Cardiac fibroblast (primary cell): Measurements from ENCODE around the gene BCR.

Experiments
- DNase-seq, 2 donors: peaks; one replicate each; pipeline versions ENCODE4 v3.0.0 to v3.0.0-alpha.2; 2010; ENCODE audit warnings: low read depth in 2 of 2
- H3K4me3 ChIP-seq, 2 donors: replicated peaks in 1 of 2; 1 replicate in 1 of 2; 2 replicates in 1 of 2; pipeline ENCODE4 v1.5.1; 2011; ENCODE audit warnings: low read depth in 2 of 2, low read length in 2 of 2, mild to moderate bottlenecking in 2 of 2, moderate library complexity in 1 of 2
- TF ChIP-seq, protein P1 (sequence below): IDR thresholded peaks from one replicate; pipeline ENCODE4 v1.5.1; 2011; ENCODE audit warnings: low read depth, mild to moderate bottlenecking, low read length, inconsistent platforms

Gene BCR

DNA sequence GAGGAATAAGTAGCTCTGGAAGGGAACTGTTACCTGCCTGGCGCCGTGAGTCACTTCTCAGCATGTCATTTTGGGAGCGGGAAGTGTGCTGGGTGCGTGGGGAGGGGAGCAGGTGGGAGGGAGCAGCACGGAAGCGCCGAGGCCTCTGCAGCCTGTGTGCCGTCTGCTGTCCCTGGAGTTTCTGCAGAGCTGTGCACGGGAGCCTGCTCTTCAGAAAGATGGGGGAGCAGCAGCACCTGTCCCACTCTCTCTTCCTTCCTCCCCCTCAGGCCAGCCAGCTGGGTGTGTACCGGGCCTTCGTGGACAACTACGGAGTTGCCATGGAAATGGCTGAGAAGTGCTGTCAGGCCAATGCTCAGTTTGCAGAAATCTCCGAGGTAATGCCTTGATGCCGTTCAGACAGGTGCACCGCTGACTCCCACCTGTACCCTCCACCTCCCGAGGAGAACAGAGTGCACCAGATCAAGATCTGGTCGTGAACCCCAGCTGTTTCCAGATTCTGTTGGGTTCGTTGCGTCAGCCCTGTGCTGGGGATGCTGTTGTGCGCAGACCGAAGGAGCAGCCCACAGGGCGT, 87.9 kb downstream of the BCR start:
- no peak for DNase-seq
- TF ChIP-seq, protein P1, sequence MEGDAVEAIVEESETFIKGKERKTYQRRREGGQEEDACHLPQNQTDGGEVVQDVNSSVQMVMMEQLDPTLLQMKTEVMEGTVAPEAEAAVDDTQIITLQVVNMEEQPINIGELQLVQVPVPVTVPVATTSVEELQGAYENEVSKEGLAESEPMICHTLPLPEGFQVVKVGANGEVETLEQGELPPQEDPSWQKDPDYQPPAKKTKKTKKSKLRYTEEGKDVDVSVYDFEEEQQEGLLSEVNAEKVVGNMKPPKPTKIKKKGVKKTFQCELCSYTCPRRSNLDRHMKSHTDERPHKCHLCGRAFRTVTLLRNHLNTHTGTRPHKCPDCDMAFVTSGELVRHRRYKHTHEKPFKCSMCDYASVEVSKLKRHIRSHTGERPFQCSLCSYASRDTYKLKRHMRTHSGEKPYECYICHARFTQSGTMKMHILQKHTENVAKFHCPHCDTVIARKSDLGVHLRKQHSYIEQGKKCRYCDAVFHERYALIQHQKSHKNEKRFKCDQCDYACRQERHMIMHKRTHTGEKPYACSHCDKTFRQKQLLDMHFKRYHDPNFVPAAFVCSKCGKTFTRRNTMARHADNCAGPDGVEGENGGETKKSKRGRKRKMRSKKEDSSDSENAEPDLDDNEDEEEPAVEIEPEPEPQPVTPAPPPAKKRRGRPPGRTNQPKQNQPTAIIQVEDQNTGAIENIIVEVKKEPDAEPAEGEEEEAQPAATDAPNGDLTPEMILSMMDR: no peak
- H3K4me3 ChIP-seq: no peak overlapping the region

DNA sequence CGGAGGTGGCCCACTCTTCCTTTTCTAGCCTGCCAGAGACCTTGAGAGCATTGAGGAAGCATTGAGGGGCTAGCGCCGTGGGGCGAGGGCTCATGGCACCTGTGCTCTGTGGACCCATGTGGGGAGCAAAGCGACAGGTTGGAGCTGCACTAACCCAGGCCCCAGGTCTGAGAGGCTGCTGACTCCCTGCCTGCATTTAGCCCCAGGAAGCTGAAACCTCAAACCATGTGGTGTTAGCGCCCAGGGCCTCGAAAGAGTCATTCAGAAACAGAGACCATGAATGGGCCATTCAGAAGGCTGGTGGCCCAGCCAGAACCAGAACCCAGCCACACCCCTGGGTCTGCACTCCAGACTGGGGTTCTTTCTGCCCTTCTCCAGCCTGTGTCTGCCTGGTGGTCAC, 88.6 kb downstream of the BCR start:
- TF ChIP-seq, protein P1: no peak
- no peak overlapping the region for H3K4me3 ChIP-seq
- DNase-seq: no peak

DNA sequence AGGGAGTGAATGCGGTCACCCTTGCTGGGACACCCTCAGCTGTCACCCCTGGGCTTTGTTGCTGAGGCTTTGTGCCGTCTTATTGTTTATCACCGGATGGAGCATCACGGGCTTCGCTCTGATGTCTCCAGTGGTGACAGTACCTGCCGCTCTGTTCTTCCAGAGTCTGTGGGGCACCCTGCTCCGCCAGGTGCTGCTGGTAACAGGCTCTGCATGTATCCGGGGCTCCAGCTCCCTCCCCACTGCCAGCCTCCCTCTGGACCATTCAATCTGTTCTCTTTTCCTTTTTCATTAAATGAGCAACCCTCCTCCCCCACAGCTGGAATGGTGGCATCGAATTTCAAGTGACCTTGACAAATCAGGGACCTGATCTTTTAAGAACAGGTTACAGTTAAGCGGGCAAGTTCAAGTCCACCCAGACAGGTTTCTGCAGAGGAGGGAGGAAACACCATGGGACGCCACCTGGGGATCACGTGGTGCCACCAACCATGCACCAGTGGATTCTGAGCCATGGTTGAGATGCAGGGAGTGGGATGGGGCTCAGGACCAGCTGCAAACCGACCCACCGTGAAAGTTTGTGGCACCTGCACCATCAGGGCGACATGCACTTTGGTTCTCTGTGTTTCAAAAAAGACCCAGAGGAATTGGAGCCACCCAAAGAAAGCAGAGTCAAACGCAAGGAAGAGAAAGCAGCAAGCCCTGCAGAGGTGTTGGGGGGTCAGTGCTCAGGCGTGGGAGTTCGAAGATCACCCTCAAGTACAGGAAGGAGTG, 89.3 kb downstream of the BCR start:
- H3K4me3 ChIP-seq: no peak overlapping the region
- TF ChIP-seq, protein P1: no peak
- no peak for DNase-seq

DNA sequence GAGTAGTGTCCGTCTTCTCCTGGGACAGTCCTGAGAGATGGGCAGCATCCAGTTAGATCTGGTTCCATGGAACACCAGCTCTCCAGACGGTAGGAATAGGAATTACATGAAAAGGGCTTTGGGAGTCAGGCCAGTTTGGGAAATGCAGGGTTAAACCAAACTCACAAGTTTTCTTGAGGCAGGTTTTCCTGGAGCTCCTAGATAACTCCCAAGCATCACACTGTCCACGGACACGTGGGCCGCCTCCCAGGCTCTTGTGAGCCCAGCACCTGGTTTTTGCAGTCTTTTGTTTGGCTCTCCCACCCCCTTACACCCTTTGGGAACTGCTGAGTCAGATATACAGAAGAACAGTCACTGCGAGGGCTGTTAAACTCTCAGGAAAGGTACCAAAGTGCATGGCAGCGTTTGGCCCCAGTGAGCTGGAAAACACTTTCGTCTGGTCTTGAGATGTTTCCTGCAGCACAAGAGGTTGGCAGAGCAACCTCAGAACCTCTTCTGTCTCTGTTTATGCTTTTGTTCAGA, 90.0 kb downstream of the BCR start:
- H3K4me3 ChIP-seq: no peak overlapping the region
- no peak for DNase-seq
- TF ChIP-seq, protein P1: no peak

DNA sequence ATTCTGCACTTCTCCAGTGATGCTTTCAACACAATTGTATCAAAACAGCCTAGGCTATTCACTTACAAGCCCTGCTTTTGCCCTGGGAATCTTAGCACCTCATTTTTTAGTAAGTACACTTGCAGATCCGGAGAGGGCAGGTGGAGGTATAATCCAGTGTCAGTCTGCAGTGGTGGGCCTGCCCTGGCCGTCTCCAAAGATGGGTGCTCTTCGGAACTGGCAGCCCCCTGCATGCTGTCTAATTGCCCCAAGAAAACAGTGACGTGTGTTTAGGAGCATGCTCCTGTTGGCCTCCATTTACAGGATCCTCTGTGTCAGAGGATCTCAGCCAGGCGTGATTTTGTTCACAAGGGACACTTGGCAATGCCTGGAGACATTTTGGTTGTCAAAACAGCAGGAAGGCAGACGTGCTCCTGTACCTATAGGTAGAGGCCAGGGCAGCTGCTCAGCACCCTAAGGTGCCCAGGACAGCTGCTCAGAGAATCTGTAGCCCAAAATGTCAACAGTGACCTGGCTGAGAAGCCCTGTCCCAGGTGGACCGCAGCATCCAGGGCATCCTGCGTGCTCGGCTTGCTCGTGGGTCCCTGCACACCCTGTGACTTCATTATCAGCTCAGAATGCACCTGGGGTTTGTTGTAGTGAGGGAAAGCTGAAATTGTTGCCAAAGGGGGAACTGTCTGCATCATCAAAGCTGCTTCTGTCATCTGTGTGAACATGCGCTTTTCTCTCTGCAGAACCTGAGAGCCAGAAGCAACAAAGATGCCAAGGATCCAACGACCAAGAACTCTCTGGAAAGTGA, 90.7 kb downstream of the BCR start:
- DNase-seq: no peak
- no peak overlapping the region for H3K4me3 ChIP-seq
- TF ChIP-seq, protein P1: no peak

DNA sequence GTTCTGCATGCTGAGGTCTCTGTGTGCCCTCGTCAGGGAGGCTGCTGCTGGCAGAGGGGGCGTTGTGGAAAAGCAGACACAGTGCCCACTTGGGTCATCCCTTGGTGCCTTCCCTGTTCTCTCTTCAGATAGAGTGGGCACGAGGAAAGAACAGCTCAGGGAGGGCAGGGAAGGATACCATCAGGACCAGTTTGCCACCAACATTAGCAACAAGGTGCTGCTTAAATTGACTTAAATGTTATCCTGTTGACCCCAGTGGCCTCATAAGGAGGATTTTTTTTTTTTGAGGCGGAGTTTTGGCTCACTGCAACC, 91.2 kb downstream of the BCR start:
- TF ChIP-seq, protein P1: no peak

More for the DNA sequence above, 91.2 kb downstream of the BCR start:
- no peak overlapping the region for H3K4me3 ChIP-seq
- DNase-seq: no peak
